Fibroblast of skin of right biceps (primary cell): ENCODE data around the gene SLC38A8.

Experiments used
- DNase-seq: peaks from one replicate; pipeline ENCODE4 v3.0.0-alpha.2; 2013

The SLC38A8 gene

DNA sequence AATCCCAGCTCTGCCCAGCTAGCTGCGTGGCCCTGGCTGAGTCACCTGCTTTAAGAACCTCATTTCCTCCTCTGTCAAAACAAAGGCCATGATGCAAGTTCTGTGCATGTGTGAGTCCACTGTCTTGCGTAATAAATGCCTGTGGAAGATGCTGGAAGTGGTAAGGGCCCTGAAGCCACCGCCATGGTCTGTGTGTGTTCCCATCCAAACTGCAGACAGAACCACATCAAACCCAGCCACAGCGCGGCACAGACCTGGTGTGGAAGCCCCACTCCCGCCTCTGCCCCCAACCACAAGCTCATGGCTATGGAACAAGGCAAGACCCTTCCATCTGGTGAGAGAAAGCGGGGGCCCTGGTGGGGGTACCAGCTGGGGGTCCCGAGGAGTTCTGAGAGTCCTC lies 48.5 kb downstream of the SLC38A8 start:
- DNase-seq, result peak; percentile 87

DNA sequence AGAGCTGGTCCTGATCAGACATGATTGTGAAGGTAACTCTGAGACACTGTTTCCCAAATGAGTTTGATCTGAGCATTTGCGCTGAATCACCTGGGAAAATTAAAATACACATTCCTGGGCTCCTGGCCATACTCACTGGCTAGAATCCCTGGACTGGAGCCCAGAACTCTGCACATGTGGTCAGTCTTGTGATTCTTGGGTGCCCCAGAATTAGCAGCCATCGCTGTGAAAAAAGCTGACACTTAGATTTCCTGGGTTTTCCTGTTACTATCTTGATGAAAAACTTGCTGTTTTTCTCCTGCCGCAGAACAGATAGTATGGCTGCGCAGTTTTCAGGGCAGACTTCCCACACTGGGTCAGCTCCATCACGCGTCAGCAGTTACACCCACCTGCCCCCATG lies 50.0 kb downstream of the SLC38A8 start:
- peak; percentile 51 for DNase-seq

DNA sequence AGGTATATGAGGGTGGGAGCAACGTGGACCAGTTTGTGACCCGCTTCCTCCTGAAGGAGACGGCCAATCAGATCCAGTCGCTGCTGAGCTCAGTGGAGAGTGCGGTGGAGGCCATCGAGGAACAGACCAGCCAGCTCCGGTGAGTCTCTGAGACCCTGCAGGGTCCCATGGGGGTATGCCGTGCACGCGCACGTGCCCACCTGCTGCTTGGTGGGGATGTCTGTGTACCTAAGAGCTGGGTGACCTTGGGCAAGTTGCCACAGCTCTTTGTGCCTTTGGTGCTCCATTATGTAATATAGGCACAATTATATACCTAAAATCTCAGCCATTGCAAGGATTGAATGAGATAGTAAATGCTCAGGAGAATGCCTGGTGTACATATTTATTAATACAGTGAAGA lies 52.1 kb downstream of the SLC38A8 start:
- no peak for DNase-seq

DNA sequence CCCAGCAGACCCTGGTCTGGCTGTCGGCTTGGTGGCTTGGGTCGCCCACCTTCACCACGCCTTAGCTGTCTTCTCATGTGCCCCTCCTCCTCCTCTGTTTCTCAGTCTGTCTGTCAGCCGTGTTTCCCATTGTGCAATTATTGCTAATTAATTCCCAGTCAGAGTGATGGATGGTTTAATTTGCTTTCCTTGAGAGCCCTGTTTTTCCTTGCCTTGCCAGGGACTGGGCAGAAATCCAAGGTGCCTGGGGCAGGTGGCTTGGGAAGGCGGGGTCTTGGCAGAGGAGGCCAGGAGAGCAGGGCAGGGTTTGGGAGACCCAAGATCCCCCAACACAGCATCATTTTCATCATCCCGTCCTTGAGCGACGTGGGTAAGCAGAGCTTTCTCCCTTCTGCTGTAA lies 53.3 kb downstream of the SLC38A8 start:
- no peak for DNase-seq

DNA sequence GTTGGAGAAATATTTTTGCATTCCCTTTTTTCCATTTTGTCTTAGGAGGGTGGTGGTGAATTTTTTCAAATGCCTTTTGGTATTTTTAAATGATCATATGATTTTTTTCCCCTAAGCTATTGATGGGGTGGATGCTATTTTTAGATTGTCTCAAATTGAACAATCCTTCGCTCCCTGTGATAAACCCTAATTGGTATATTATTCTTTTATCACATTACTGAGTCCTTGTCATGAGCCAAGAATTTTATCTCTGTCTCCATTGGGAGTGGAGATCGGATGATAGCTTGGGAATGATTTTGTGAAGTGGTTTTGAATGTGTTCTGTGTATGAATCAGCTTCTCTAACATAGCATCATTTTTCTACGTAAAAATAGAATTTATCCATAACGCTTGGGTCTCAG lies 59.1 kb downstream of the SLC38A8 start:
- no peak for DNase-seq

DNA sequence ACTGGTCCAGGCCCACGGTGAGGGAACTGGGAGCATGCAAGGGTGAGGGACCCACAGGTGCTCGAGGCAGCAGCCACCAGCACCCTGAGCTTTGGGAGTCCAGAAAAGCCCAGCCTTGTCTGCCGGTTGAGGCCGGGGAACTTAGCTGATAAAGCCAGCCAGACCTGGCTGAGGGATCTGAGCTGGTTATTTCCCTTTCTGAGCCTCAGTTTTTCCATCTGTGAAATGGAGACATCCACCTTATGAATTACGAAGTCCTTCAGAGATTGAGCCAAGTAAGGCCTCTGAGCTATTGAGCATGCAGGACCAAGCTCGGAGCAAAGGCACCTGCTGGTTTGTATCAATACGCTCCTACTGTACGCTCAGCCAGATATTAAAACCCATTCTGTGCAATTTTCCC lies 60.8 kb downstream of the SLC38A8 start:
- no peak for DNase-seq

DNA sequence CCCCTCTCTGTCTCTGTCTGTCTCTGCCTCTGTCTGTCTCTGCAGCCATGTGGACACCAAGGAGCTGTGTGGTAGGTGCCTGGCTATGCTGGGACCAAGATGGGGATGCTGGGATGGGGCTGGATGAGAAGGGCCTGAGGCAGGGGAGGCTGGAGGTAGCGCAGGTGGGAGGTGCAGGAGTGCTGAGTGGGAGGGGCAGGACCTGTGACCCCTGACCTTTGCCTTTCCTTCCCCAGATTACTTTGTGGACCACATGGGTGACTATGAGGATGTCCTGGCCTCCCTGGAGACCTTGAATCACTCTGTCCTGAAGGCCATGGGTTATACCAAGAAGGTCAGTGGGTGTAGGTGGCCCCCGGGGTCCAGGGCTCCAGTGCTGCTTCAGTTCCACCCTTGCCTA lies 61.8 kb downstream of the SLC38A8 start:
- no peak for DNase-seq

DNA sequence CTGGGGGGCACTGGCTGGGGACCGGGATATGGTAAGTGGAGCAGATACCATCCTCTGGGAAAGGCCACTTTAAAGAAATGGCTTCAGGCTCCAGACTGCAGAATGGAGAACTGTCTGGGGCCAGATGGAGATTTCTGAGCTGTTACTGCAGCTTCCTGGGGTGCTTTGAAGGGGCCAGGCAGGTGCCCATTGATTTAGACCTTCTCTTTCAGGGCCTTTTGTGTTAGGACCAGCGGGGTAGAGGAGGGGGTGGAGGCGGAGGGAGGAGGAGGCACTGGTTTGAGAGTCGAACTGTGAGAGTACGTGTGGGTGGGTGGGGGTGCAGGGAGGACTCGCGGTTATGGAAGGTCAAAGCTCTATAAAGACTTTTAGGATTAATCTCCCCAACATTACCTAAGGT lies 63.2 kb downstream of the SLC38A8 start:
- no peak for DNase-seq

DNA sequence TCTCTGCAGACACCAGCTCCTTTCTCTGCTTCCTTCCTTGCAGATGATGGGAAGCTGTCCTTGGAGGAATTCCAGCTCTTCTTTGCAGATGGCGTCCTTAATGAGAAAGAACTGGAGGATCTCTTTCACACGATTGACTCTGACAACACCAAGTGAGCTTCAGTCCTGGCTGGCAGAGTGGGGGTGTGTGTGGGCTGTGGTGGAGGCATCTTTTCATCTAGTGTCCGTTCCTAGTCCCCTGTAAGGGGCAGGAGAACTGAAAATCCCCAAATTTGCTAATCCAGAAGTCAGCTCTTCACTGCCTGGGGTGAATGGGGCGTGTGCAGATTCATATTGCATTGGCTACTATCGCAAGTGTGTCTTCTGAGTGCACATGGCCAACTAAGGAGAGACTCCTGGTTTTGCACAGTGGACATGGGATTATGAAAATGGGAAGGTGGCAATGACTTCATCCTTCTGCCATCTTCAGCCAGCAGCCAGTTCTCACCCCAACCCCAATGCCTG lies 64.1 kb downstream of the SLC38A8 start:
- no peak for DNase-seq

DNA sequence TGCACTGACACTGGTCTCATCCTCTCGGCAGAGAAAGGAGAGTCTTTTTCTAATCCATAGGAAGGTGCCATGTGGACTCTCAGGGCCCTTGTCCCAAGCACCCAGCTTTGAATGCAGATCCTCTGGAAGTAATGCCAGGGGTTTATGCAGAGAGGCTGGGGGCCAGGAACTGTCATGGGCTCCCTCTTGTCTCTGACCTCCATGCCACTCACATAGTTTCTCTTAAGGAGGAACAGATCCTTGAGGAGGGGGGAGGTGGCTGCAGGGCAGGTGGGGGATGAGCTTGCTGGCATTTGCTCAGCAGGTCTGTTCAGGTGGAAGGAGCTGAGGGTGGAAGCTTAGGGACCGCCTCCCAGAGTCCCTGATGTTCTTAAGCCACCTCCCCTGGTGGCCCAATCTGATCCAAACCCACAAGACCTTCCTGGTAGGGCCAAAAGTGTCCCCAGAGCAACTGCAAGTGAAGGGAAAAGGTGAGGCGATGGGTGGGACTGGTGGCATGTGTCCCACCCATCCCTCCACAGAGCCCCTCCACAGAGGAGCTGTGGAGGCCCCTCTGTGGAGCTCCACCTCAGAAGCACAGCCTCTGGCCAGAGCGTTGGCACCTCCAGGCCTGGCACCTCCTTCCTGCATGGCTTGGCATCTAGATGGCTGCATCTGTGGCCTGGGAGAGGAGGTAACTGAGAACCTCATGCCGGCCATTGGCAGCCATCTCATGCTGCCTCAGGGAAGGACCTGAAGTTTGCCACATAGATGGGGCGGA lies 65.4 kb downstream of the SLC38A8 start:
- DNase-seq, result no peak

DNA sequence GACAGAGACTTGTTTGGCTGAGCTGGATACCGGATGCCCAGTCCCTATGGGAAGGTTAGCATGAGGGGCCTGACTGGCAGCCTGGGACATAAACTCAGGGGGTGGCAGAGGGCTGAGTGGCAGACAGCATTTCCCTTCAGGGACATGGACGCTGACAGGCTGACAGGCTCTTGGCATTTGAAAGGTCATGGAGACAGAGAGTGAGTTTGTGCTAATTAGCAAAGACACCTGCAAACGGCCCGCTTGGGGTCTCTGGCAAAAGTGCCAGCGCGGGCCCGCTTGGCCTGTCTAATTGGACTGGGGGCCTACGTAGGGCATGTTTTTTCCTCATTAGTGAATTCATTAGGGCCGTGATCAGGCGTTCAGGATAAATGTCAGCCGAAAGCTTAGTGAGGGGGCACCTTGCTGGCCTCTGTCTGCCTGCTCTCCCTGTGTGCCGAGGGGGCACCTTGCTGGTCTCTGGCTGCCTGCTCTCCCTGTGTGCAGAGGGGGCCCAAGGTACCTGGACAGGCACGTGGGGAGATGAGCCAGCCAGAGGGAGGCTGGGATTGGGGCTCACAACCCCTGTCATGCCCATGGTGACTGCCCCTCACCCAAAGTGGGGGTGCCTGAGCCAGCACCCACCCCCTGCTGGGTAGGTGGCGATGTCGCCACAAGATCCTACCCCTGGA lies 66.9 kb downstream of the SLC38A8 start:
- no peak for DNase-seq

DNA sequence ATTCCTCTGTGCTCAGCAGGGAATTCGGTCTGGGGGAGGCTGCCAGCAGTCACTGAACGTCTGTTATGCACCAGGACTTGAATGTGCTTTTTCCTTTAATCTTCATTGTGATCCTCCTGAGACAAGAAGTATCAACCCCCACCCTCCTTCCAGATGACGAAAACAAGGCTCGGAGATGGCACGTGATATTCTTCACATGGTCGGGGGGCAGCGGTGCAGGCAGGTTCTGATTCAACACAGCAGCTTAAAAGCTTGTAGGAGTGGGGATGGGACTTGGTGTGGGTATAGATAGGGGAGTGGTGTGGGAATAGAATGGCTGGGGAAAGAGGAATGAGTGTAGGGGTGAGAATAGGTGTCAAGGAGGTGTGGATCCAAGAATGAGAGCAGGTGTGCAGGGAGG lies 68.1 kb downstream of the SLC38A8 start:
- DNase-seq, result no peak

DNA sequence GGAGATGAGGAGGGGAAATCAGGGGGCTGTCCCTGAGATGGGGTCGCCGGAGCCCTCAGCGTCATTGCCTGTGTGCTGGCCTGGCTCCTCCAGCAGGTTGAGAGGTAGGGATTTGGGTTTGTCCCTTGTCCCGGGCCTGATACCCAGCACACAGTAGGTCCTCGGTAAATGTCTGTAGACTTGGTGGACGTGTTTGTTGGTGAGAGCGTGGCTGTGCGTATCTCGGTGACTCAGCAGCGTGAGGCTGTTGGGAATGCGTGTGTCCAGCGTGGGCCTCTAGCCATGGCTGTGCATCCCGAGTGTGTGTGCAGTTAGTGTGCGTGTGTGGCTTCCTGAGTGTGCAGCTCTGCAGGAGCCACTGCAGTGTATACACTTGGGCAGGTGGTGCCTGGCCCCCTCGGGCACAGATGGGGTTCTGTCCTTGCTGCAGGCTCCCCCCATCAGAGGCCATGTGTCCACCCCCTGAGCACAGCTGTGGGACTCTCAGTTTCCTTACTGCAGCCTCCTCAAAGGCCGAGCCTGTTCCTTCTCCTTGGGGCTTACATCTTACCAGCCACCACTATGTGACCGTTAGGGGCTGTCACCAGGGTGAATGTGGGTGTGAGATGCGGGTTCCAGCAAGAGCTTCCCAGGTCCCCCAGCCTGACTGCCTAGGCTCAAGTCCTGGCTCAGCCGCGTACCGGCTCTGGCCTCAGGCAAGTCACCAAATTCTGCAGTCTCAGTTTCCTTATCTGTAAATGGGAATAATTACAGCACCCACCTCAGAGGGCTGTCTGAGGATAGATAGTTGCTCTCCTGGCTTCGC lies 68.8 kb downstream of the SLC38A8 start:
- no peak for DNase-seq

DNA sequence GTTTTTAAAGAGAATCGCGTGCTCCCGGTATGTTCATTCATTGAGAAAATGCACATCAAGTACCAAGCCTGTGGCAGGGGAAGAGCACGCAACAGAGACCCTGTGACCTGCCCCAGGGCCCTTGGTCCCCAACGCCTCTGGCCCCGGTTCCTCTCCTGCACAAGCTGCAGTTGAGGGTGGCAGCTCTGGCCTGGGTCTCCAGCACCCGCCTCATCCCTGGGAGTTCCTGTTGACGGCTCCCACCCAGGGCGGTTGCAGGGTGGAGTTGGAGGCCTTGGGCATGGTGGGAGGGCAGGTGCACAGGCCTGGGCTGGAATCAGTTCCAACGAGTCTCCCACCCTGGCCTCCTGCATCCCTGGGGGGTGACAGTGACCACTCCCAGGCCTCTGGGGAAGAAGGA lies 69.5 kb downstream of the SLC38A8 start:
- no peak for DNase-seq

DNA sequence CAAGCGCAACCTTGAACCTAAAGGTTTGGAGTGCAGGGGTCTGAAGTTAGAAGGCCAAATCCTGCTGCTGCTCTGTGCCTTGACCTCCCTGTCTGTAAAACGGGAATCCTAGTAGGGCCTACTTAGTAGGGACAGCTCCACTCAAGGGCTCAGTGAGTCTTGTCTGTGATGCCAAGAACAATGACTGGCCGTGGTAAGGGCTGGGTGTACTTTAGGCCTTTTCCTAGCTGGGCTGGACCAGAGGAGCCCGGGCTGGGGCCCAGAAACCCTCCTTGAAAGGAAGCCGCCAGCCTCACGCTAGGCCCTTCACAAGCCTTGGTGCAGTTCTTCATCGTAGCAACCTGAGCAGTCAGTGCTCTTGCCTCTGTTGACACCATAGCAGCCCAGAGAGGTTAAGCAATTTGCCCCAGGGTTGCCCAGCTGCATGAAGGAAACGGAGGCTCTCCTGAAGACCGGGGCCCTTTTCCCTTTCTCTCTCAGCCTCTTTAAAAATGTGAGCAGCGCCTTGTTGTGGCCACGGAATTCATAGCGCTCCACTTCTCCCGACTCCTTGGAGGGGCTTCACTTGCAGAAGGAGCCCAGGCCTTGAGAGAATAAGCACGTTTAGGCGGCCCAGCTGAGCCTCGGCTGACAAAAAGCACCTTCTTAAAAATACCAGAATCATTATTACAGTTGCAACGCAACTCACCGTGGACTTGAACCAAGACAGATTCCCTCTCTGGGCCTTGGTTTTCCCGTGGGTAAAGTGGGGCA lies 70.2 kb downstream of the SLC38A8 start:
- no peak for DNase-seq

DNA sequence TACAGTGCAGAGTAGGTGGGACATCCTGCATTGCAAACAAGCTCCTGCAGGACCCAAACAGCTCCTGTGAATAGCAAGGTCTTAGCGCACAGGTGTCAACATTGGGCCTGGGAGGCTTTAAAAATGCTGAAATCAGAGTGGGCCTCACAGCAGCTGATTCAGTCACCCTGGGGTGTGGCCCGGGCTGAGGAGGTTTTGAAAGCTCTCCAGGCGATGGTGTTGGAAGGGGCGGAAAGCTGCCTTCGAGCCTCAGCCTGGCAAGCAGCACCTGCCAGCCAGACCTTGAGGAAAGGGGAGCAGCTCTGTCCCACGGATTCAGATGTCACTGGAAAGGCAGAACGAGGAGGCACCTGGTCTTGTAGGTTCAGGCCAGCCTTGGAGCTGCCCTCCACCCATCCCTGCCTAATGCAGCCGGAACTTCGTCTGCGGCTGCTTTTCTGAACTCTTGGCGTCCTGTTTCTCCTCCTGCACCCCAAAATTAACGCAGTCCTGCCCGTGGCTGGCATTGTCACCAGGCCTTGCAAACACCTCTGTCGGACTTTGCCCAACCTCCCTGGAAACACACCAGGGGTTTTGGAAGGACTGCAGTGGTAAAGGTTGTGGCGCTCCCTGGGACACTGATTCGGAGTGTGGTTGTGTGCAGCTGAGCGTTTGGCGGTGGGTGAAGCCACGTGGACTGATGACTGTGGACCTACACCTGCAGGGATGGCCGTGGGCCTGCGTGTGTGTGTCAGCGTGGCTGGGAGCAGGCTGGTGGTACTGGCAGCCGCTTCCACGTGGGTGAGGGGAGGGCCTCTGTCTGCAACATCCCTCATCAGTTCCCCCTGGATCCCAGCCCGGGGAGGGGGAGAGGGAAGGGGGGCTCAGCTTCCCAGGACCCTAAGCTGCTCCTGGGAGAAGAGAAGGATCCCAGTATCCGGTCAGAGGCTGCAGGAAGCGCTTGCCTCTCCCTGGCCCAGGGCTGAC lies 71.1 kb downstream of the SLC38A8 start:
- no peak for DNase-seq

DNA sequence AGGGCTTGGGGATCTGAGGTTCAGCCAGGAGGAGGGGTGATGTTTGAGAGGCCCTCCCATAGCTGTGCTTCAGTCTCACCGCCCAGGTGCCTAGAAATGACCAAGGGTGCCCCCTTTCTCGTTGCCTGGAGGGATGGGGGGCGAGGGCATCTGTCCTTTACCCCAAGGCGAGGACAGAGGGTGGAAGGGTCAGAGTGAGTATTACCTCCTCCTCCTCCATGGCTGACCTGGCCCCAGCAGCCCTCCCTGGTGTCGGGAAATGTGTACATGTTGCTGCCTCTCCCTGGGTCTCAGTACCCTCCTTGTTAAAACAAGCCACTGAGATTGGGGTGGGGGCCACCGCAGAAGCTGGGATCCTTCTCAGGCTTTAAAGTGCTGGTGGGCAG lies 72.2 kb downstream of the SLC38A8 start:
- DNase-seq, result no peak

DNA sequence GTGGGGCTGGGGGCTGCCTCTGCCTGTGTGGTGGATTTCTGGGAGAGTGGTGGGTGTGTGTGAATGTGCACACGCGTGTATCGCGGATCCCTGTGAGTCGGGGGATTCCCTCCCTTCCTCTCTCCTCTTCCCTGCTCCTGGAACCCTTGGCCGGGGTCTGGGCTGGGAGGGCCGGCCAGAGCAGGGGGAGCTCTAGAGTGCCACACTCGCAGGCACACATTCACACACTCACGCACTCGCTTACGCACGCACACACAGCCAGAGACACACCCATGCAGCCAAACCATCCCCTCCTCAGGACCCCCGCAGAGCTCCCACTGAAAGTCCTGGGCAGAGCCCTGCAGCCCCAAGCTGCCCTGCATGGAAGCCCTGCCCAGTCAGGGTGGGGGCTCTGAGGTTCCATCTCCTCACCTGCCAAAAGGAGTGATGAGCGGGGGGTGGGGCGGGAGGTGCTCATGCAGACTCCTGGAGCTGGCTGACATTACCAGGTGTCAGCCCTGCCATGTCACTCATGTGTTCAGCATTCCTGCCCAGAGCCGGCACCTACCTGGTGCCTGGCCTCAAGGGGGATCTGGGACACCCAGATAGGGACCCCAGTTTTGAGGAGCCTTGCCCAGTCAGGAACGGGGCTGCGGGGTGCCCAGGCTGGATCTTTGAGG lies 72.7 kb downstream of the SLC38A8 start:
- no peak for DNase-seq

DNA sequence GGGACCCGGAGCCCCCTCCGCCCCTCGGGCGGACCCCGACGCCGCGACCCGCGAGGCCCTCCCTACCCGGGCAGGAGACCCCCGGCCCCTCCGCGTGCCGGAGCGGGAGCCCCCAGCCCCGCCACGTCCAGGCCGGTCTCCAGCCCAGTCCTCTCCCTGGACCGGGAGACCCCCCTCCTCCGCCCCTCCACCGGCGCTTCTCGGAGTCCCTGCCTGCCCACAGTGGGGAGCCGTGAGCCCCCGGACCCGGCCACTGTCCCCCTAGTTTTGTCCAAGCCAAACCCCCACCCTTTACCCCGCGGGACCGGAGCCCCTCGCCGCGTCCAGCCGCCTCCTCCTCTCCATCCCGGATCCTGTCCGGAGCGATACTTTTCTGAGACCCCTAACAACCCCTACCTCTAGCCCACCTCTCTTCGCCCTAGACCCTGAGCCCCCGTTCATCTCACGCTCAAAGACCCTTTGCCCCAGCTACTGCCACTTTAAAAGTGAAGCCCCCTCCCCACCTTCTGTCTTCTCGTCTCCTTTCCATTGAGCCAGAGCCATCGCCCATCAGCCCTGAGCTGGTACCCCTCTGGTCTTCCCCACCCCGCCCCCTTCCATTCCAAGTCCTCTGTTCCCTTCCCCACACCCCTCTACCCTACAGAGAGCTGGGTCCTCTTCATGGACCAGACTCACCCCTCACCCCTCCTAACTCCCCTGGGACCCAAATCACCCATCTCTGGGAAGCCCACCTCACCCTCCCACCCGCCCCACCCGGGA lies 73.5 kb downstream of the SLC38A8 start:
- no peak for DNase-seq

DNA sequence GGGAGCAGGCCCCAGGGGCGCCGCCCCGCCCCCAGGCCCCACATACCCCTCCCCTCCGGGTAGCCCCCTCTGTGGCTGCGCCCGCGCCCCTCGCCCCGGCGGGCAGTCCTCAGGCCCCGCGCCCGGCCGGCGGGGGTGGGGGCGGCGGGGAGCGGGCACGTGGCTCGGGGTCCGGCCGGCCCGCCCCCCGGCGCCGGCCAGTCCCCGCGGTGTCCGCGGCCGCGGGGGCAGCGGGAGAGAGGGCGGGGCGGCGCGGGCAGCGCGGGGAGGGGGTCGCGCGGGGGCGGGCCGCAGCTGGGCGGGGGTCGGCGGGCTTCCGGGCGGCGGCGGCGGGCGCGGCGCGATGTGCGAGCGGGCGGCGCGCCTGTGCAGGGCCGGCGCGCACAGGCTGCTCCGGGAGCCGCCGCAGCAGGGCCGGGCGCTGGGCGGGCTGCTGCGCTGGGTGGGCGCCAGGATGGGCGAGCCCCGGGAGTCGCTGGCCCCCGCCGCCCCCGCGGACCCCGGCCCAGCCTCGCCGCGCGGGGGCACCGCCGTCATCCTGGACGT lies 74.2 kb downstream of the SLC38A8 start:
- no peak for DNase-seq
